B cell (primary cell): ENCODE results near the gene CHIA. TPM values are rescaled to one million over a fixed set of nuclear protein-coding genes. Genes with fewer than 3 reads are reported as not detected.

Experiments used
- ATAC-seq: fragments of 200-7000 bp; cut with Tn5 transposase; one replicate; pipeline ENCODE4 v1.10.0; 2021; ENCODE audit warnings: low read depth, mild to moderate bottlenecking, moderate number of reproducible peaks, moderate library complexity
- CTCF ChIA-PET: fragments of 350-600 bp; sonication (Branson Sonifier 250); formaldehyde crosslinking; loops from one replicate; lab custom pipeline; 2021; ENCODE audit warnings: antibody characterized with exemption, inconsistent platforms; lab: Charles Lee
- POLR2A ChIA-PET: fragments of 350-600 bp; sonication (Branson Sonifier 250); formaldehyde crosslinking; loops from one replicate; lab custom pipeline; 2021; ENCODE audit warnings: antibody characterized with exemption; lab: Charles Lee
- DNase-seq: peaks from one replicate; pipeline ENCODE4 v3.0.0; 2013
- H2AFZ ChIP-seq: 2 replicates; pipeline ENCODE4 v1.6.1; 2012; ENCODE audit warnings: mild to moderate bottlenecking, low read depth, low read length; ENCODE audit not compliant: insufficient read depth, poor library complexity, severe bottlenecking
- H3K27ac ChIP-seq, 2 donors: 1 replicate in 1 of 2; 2 replicates in 1 of 2; pipeline ENCODE4 v1.5.1; 2012 to 2013; ENCODE audit warnings: low read length in 2 of 2, mild to moderate bottlenecking in 2 of 2, moderate library complexity in 1 of 2
- H3K27me3 ChIP-seq, 4 experiments: fragments of 200-600 bp in 1 of 4; sonication (generic) in 1 of 4; replicated peaks in 1 of 4; 1 replicate in 2 of 4; 2 replicates in 2 of 4; pipeline versions ENCODE4 v1.6.1 to v1.7.0; 2013 to 2016; ENCODE audit warnings: low read length in 3 of 4, mild to moderate bottlenecking in 2 of 4, mixed read lengths in 1 of 4, moderate library complexity in 1 of 4; ENCODE audit not compliant: insufficient read depth in 4 of 4, control insufficient read depth in 3 of 4; ENCODE audit errors: control extremely low read depth in 1 of 4
- H3K36me3 ChIP-seq, 2 experiments: replicated peaks in 1 of 2; 1 replicate in 1 of 2; 2 replicates in 1 of 2; pipeline versions ENCODE4 v1.6.1 to v1.7.1; 2013; ENCODE audit warnings: low read length in 1 of 2; ENCODE audit not compliant: insufficient read depth in 2 of 2, control insufficient read depth in 1 of 2; ENCODE audit errors: control extremely low read depth in 1 of 2, extremely low read depth in 1 of 2
- H3K4me1 ChIP-seq, 2 donors: fragments of 200-600 bp in 1 of 2; sonication (generic) in 1 of 2; 1 replicate in 1 of 2; 2 replicates in 1 of 2; pipeline versions ENCODE4 v1.5.1 to v1.6.1; 2013 to 2017; ENCODE audit warnings: low read length in 2 of 2; ENCODE audit not compliant: control insufficient read depth in 2 of 2, insufficient read depth in 2 of 2
- H3K4me2 ChIP-seq: replicated peaks from 2 replicates; pipeline ENCODE3; 2012; ENCODE audit warnings: mild to moderate bottlenecking, low read depth, low read length; ENCODE audit not compliant: poor library complexity, severe bottlenecking
- H3K4me3 ChIP-seq, 5 experiments: fragments of 200-600 bp in 1 of 5; sonication (generic) in 1 of 5; 1 replicate in 3 of 5; 2 replicates in 2 of 5; pipeline versions ENCODE4 v1.5.1 to v1.7.0; 2011 to 2016; ENCODE audit warnings: low read length in 4 of 5, mild to moderate bottlenecking in 4 of 5, low read depth in 2 of 5, control low read depth in 1 of 5, moderate library complexity in 1 of 5; ENCODE audit not compliant: insufficient read depth in 1 of 5; ENCODE audit errors: control extremely low read depth in 1 of 5, extremely low read depth in 1 of 5
- H3K79me2 ChIP-seq: fragments of 200-600 bp; sonication (generic); one replicate; pipeline ENCODE4 v1.6.0; 2016; ENCODE audit warnings: low read length; ENCODE audit not compliant: control insufficient read depth, insufficient read depth
- H3K9ac ChIP-seq: fragments of 200-600 bp; sonication (generic); 2 replicates; pipeline ENCODE4 v1.6.1; 2017; ENCODE audit warnings: mild to moderate bottlenecking, low read length, moderate library complexity
- H3K9me3 ChIP-seq, 3 donors: one replicate each; pipeline versions ENCODE4 v1.6.1 to v1.7.1; 2013; ENCODE audit warnings: low read length in 2 of 3; ENCODE audit not compliant: control insufficient read depth in 2 of 3, insufficient read depth in 1 of 3; ENCODE audit errors: control extremely low read depth in 1 of 3
- H4K20me1 ChIP-seq: 2 replicates; pipeline ENCODE4 v1.6.0; 2012; ENCODE audit warnings: mild to moderate bottlenecking, low read length; ENCODE audit not compliant: insufficient read depth, control insufficient read depth, poor library complexity, severe bottlenecking
- H3K27ac Mint-ChIP-seq: one replicate; pipeline ENCODE4 v1.8.0; 2021; ENCODE audit warnings: mixed read lengths
- H3K27me3 Mint-ChIP-seq: one replicate; pipeline ENCODE4 v1.8.0; 2021; ENCODE audit warnings: mixed read lengths
- H3K4me1 Mint-ChIP-seq: one replicate; pipeline ENCODE4 v1.8.0; 2021; ENCODE audit warnings: mixed read lengths
- H3K4me3 Mint-ChIP-seq: one replicate; pipeline ENCODE4 v1.8.0; 2021; ENCODE audit warnings: mixed read lengths
- H3K9me3 Mint-ChIP-seq: one replicate; pipeline ENCODE4 v1.8.0; 2022; ENCODE audit warnings: mixed read lengths; ENCODE audit not compliant: insufficient read depth
- EZH2 ChIP-seq: IDR thresholded peaks from 2 replicates; pipeline ENCODE4 v1.6.1; 2012; ENCODE audit warnings: borderline replicate concordance, low read depth, mild to moderate bottlenecking, moderate library complexity, low read length; ENCODE audit not compliant: insufficient read depth, poor library complexity, severe bottlenecking
- WGBS: methylation state at CpG from one replicate; pipeline ENCODE4 v1.1.5; 2013; ENCODE audit warnings: missing lambda C conversion rate; ENCODE audit not compliant: insufficient coverage; 5-methylcytosine and 5-hydroxymethylcytosine counted together
- intact Hi-C: fragments of 100-400 bp; cut with micrococcal nuclease; formaldehyde crosslinking; loops from one replicate; pipeline ENCODE4 v1.10.0; 2022
- polyA plus RNA-seq: library from polyadenylated mRNA; depleted of rRNA; stranded (reverse); fragments of >200 nt; gene quantifications from 2 replicates; pipeline ENCODE4 v1.2.3, GENCODE V29; 2012
- small RNA-seq: library from RNA; depleted of rRNA; stranded (forward); fragments of <200 nt; gene quantifications from one replicate; pipeline ENCODE3, GENCODE V24; 2012; ENCODE audit warnings: low replicate concordance, low read depth; ENCODE audit not compliant: insufficient read length
- total RNA-seq, 2 donors: library from RNA; stranded (reverse); fragments of 120-200 nt in 1 of 2; gene quantifications; 1 replicate in 1 of 2; 2 replicates in 1 of 2; pipeline versions ENCODE4 v1.2.3 to v1.2.4, GENCODE V29; 2013 to 2022
- TF ChIP-seq, protein P1 (sequence below): fragments of 200-600 bp; IDR thresholded peaks from one replicate; pipeline ENCODE4 v1.8.0; 2022; ENCODE audit warnings: antibody characterized with exemption, mild to moderate bottlenecking

The CHIA gene
- total and polyA plus RNA-seq, 2 donors (not counting 1 experiment from before 2014, with no cell fraction given), result not detected

DNA sequence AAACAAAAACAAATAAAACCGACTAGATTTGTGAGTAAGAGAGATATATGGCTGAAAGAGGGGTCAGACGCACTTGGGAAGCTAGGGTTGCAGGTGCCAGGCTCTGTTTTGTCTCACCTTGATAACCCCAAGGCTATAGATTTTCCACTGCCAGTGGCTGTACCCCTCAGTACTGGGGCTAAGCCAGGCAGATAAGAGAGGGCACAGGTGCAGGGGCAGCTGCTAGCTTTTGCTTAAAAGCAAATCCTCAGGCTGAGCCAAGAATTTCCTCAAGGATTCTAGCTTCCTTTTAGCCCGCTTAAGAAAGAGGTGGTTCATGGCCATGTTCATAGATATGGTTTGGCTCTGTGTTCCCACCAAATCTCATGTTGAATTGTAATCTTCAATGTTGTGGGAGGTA lies 79.0 kb downstream of the CHIA start:
- Histone ChIP-seq H3K4me3 (no peak overlapping the region), H3K9me3 (no peaks in the 10 kb centered on the region), H3K4me2 (no peak overlapping the region), H4K20me1 (no peaks in the 10 kb centered on the region), H3K4me1 (no peaks in the 10 kb centered on the region), H3K9ac (no peak overlapping the region), H3K27ac (no peak overlapping the region), H3K27me3 (peaks cover 0 to 13% (median 10%) of the 10 kb centered on the region in 4 experiments), H3K36me3 (no peaks in the 10 kb centered on the region), H2AFZ (no peak overlapping the region), H3K79me2 (no peaks in the 10 kb centered on the region)
- CTCF ChIA-PET, result no interaction called here
- POLR2A ChIA-PET, result no interaction called here
- Mint-ChIP-seq H3K9me3 (no peaks in the 10 kb centered on the region), H3K27me3 (peaks cover 53% of the 10 kb centered on the region), H3K4me3 (no peak overlapping the region), H3K27ac (no peak overlapping the region), H3K4me1 (no peaks in the 10 kb centered on the region)
- TF ChIP-seq, protein P1, sequence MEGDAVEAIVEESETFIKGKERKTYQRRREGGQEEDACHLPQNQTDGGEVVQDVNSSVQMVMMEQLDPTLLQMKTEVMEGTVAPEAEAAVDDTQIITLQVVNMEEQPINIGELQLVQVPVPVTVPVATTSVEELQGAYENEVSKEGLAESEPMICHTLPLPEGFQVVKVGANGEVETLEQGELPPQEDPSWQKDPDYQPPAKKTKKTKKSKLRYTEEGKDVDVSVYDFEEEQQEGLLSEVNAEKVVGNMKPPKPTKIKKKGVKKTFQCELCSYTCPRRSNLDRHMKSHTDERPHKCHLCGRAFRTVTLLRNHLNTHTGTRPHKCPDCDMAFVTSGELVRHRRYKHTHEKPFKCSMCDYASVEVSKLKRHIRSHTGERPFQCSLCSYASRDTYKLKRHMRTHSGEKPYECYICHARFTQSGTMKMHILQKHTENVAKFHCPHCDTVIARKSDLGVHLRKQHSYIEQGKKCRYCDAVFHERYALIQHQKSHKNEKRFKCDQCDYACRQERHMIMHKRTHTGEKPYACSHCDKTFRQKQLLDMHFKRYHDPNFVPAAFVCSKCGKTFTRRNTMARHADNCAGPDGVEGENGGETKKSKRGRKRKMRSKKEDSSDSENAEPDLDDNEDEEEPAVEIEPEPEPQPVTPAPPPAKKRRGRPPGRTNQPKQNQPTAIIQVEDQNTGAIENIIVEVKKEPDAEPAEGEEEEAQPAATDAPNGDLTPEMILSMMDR, result no peak
- no peak for TF ChIP-seq EZH2
- ATAC-seq, result no peak
- DNase-seq, result no peak
- 100% methylated on average over 1 of the region's 3 CpGs for WGBS
- intact Hi-C loops, result no loop called here

Small RNAs within 50 kb of the gene (small RNA-seq; reads per million reads assigned to genes)
- gene AL356387.2, result not detected

Other genes with a start within 250 kb of the CHIA start
- gene DRAM2, start 150.8 kb upstream of the CHIA start, total RNA-seq, result 102 and 108 TPM in 2 replicates
- 195 and 223 TPM in 2 replicates for gene DRAM2, start 150.8 kb upstream of the CHIA start, polyA plus RNA-seq
- gene CEPT1, start 150.6 kb upstream of the CHIA start, total RNA-seq, result 83.5 and 86.5 TPM in 2 replicates
- gene CEPT1, start 150.6 kb upstream of the CHIA start, polyA plus RNA-seq, result 47.1 and 86.2 TPM in 2 replicates
- 102 and 111 TPM in 2 replicates for gene DENND2D, start 90.2 kb upstream of the CHIA start, total RNA-seq
- gene DENND2D, start 90.2 kb upstream of the CHIA start, polyA plus RNA-seq, result 40.1 and 48.0 TPM in 2 replicates
- gene CHI3L2, start 63.1 kb upstream of the CHIA start, total RNA-seq, result 6.8 and 9.2 TPM in 2 replicates
- gene CHI3L2, start 63.1 kb upstream of the CHIA start, polyA plus RNA-seq, result 30.3 and 31.5 TPM in 2 replicates
- gene OVGP1, start 136.9 kb downstream of the CHIA start, total RNA-seq, result 3.3 and 5.4 TPM in 2 replicates
- gene OVGP1, start 136.9 kb downstream of the CHIA start, polyA plus RNA-seq, result 8.8 and 14.2 TPM in 2 replicates
- 40.5 and 41.4 TPM in 2 replicates for gene WDR77, start 158.4 kb downstream of the CHIA start, total RNA-seq
- gene WDR77, start 158.4 kb downstream of the CHIA start, polyA plus RNA-seq, result 65.0 and 85.5 TPM in 2 replicates
- gene ATP5PB, start 158.6 kb downstream of the CHIA start, total RNA-seq, result 110 and 113 TPM in 2 replicates
- 52.9 and 81.2 TPM in 2 replicates for gene ATP5PB, start 158.6 kb downstream of the CHIA start, polyA plus RNA-seq
- 46.3 and 47.6 TPM in 2 replicates for gene C1orf162, start 183.1 kb downstream of the CHIA start, total RNA-seq
- 64.8 and 91.3 TPM in 2 replicates for gene C1orf162, start 183.1 kb downstream of the CHIA start, polyA plus RNA-seq
- gene ADORA3, start 212.8 kb downstream of the CHIA start, total RNA-seq, result 0.39 TPM in 1 of 2 replicates, not detected in the other
- 0.04 and 0.17 TPM in 2 replicates for gene ADORA3, start 212.8 kb downstream of the CHIA start, polyA plus RNA-seq
- gene TMIGD3, start 212.8 kb downstream of the CHIA start, total RNA-seq, result not detected in 2 replicates
- 0.19 TPM in 1 of 2 replicates, not detected in the other for gene TMIGD3, start 212.8 kb downstream of the CHIA start, polyA plus RNA-seq